ENCODE results near the gene MYLK2. TPM values are rescaled to one million over a fixed set of nuclear protein-coding genes. Genes with fewer than 3 reads are reported as not detected.

The MYLK2 gene
- total RNA-seq, 1 experiment from 2014 or later = 1.5 TPM

DNA sequence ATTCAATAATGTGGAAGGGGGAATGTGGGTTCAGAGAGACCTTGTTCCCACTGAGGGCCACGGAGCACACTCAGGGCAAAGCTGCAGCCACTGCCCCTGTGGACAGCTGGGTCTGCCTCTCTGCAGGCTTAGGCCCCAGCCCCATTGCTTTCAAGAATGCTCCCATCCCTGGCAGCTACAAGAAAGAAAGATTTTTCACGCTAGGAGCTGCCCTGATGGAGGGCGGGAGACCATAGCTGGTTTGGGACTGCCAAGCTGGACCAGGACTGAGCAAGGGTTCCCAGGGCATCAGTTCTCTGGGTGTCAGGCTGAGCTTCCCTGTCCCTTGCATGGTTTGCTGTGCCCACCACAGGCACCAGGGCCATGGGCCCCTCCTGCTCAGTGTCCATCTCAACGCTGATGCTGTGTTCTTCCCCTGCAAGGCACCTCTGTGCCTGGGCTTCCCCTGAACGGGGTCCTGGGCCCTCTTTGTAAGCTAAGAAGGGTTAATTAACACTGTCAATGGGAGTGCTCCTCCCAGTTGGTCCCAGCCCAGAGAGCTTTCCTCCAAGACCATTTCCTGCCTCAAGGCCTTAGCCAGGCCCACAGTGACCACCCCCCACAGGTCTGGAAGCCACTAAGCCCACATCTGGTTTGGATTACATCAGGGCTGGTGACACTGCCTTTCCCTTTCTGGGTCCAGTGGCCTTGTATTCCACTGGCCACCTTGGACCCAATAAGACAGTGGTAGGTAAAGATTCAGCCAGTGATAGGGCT lies 17.9 kb downstream of the MYLK2 start:
- Mint-ChIP-seq H3K4me1 (ENCODE audit: low read depth, unreplicated experiment) (peaks cover 24% of the 10 kb centered on the region), H3K9me3 (ENCODE audit: low read depth, unreplicated experiment) (no peaks in the 10 kb centered on the region), H3K4me3 (ENCODE audit: low read depth, unreplicated experiment) (no peak overlapping the region), H3K27ac (ENCODE audit: unreplicated experiment) (no peak overlapping the region), H3K36me3 (ENCODE audit: insufficient read depth, unreplicated experiment) (peaks cover 15% of the 10 kb centered on the region), H3K27me3 (ENCODE audit: unreplicated experiment) (no peaks in the 10 kb centered on the region)
- DNase-seq = no peak
- intact Hi-C loops (cut with micrococcal nuclease; ENCODE audit: unreplicated experiment) = loop anchor here (5.0 kb wide), 1 partner anchor 115 kb away; the partner anchor contains the start of gene PDRG1
- BruUV-seq (replicated peaks) = no TSS peak
- TF ChIP-seq, protein P1, sequence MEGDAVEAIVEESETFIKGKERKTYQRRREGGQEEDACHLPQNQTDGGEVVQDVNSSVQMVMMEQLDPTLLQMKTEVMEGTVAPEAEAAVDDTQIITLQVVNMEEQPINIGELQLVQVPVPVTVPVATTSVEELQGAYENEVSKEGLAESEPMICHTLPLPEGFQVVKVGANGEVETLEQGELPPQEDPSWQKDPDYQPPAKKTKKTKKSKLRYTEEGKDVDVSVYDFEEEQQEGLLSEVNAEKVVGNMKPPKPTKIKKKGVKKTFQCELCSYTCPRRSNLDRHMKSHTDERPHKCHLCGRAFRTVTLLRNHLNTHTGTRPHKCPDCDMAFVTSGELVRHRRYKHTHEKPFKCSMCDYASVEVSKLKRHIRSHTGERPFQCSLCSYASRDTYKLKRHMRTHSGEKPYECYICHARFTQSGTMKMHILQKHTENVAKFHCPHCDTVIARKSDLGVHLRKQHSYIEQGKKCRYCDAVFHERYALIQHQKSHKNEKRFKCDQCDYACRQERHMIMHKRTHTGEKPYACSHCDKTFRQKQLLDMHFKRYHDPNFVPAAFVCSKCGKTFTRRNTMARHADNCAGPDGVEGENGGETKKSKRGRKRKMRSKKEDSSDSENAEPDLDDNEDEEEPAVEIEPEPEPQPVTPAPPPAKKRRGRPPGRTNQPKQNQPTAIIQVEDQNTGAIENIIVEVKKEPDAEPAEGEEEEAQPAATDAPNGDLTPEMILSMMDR (IDR thresholded peaks at IDR 0.05; ENCODE audit: unreplicated experiment) = no peak
- CTCF ChIA-PET = interaction anchor here (0.7 to 1.7 kb wide), 5 partner anchors 10 to 114 kb away, joined by 3 to 10 read pairs (median 3); no protein-coding TSS in a partner anchor

DNA sequence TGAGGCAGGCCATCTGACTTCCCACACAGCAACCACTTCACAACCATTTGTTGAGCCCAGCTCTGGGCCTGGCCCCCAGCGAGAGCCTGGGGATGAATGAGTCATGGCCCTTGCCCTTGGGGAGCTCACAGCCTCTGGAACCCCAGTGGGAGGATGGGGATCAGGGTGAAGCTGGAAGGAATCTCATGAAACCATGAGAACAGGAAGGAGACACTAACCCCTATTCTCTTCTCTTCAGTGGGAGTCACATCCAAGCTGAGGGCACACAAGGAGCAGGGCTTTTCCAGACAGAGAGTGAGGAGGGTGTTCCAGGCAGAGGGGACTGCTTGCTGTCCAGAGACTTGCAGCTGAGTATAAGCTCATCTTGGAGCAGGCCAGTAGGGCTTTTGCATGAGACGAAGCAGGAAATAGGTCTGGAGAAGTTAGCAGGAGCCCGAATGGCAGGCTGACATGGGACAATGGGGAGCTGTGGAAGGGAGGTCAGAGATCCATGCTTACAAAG lies 18.8 kb downstream of the MYLK2 start:
- Mint-ChIP-seq H3K36me3 (ENCODE audit: insufficient read depth, unreplicated experiment) (peaks cover 15% of the 10 kb centered on the region), H3K4me3 (ENCODE audit: low read depth, unreplicated experiment) (no peak overlapping the region), H3K27ac (ENCODE audit: unreplicated experiment) (no peak overlapping the region), H3K9me3 (ENCODE audit: low read depth, unreplicated experiment) (no peaks in the 10 kb centered on the region), H3K27me3 (ENCODE audit: unreplicated experiment) (no peaks in the 10 kb centered on the region), H3K4me1 (ENCODE audit: low read depth, unreplicated experiment) (peaks cover 33% of the 10 kb centered on the region)
- DNase-seq = no peak
- TF ChIP-seq, protein P1 (IDR thresholded peaks at IDR 0.05; ENCODE audit: unreplicated experiment) = no peak
- no TSS peak for BruUV-seq (replicated peaks)
- CTCF ChIA-PET = interaction anchor here (0.9 to 1.7 kb wide), 4 partner anchors 9 to 16 kb away, joined by 3 to 10 read pairs (median 3); no protein-coding TSS in a partner anchor
- intact Hi-C loops (cut with micrococcal nuclease; ENCODE audit: unreplicated experiment) = loop anchor here (5.0 kb wide), 1 partner anchor 114 kb away; the partner anchor contains the start of gene PDRG1

DNA sequence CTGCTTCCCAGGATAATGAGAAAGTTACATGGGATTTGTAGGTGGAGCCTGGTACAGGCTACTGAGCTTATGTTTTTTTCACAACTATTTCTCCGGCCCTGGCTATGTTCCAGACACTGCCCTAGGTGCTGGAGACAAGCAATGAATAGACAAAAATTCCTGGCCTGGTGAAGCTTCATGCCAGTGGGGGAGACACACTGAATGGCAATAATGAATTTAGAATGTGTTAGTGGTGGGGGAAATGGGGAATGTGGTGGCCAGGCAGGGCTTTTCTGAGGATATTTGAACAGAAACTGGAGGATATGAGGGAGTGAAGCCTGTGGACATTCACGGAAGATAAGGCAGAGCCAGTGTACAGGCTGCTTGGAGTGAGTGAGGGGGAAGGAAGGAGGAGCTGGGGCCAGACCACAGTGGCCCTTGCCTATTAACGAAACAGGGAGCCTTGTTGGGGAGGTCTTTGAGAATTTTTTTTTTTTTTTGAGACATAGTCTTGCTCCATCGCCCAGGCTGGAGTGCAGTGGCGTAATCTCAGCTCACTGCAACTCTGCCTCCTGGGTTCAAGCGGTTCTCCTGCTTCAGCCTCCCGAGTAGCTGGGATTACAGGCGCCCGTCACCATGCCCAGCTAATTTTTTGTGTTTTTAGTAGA lies 19.6 kb downstream of the MYLK2 start:
- no peak for DNase-seq
- H3K4me3 Mint-ChIP-seq (ENCODE audit: low read depth, unreplicated experiment) = no peak overlapping the region
- BruUV-seq (replicated peaks) = no TSS peak
- CTCF ChIA-PET = interaction anchor here (0.5 to 1.7 kb wide), 7 partner anchors 8 to 1662 kb away, joined by 3 to 10 read pairs (median 3); no protein-coding TSS in a partner anchor
- H3K4me1 Mint-ChIP-seq (ENCODE audit: low read depth, unreplicated experiment) = peaks cover 33% of the 10 kb centered on the region
- no peak overlapping the region for H3K27ac Mint-ChIP-seq (ENCODE audit: unreplicated experiment)
- TF ChIP-seq, protein P1 (IDR thresholded peaks at IDR 0.05; ENCODE audit: unreplicated experiment) = no peak
- no peaks in the 10 kb centered on the region for H3K9me3 Mint-ChIP-seq (ENCODE audit: low read depth, unreplicated experiment)
- intact Hi-C loops (cut with micrococcal nuclease; ENCODE audit: unreplicated experiment) = loop anchor here (5.0 kb wide), 1 partner anchor 114 kb away; the partner anchor contains the start of gene PDRG1
- peaks cover 15% of the 10 kb centered on the region for H3K36me3 Mint-ChIP-seq (ENCODE audit: insufficient read depth, unreplicated experiment)
- H3K27me3 Mint-ChIP-seq (ENCODE audit: unreplicated experiment) = no peaks in the 10 kb centered on the region

DNA sequence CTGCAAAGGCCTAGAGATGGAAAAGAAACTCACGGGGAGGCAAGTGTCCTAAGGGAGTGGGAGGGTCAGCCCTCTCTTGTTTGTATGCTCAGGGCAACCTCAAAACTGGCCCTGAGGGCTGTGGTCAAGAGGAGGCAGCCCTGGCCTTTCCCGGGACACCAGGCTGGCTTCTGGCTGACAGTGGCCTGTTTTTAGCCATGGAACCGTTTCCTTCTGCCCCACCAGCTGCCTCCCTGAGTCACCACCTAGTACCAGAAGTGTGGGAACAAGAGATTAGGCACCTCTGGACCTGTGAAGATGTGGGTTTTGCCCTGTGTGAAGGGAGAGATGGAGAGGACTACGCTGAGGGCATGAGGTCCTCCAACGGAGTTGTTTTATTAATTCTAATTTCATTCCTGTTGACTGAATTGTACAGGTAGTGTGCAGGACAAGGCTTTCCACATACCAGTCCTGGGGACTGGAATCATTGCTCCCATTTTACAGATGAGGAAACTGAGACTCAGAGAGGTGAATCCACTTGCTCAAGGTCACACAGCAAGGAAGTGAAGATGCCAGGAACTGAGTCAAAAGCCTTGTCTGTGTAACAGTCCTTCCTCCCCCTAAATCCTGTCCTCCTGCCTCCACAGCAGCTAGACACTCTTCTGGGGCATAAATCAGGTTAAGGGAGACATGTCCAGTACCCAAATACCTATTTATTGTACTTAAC lies 20.8 kb downstream of the MYLK2 start:
- no peak for DNase-seq
- TF ChIP-seq, protein P1 (IDR thresholded peaks at IDR 0.05; ENCODE audit: unreplicated experiment) = no peak
- no peaks in the 10 kb centered on the region for H3K9me3 Mint-ChIP-seq (ENCODE audit: low read depth, unreplicated experiment)
- H3K27ac Mint-ChIP-seq (ENCODE audit: unreplicated experiment) = no peak overlapping the region
- BruUV-seq (replicated peaks) = no TSS peak
- CTCF ChIA-PET = interaction anchor here (0.6 kb wide), 1 partner anchor 42 kb away, joined by 3 read pairs; no protein-coding TSS in a partner anchor
- peaks cover 33% of the 10 kb centered on the region for H3K4me1 Mint-ChIP-seq (ENCODE audit: low read depth, unreplicated experiment)
- intact Hi-C loops (cut with micrococcal nuclease; ENCODE audit: unreplicated experiment) = loop anchor here (5.0 kb wide), 1 partner anchor 112 kb away; the partner anchor contains the start of gene PDRG1
- peaks cover 7% of the 10 kb centered on the region for H3K36me3 Mint-ChIP-seq (ENCODE audit: insufficient read depth, unreplicated experiment)
- no peak overlapping the region for H3K4me3 Mint-ChIP-seq (ENCODE audit: low read depth, unreplicated experiment)
- H3K27me3 Mint-ChIP-seq (ENCODE audit: unreplicated experiment) = no peaks in the 10 kb centered on the region
